NOMO-1 treated with dmso at 0.1 percent for 144 hours (cell line): ENCODE data around the gene SLC25A4.
"Not testable (repeated sequence)": the region's sequence is repeated elsewhere in the genome, so short reads cannot be mapped to it uniquely, and the experiment has no call there.

Source experiments
- DNase-seq: peaks from one replicate; lab custom pipeline; 2025; ENCODE audit not compliant: unreplicated experiment; lab: John Stamatoyannopoulos, UW

SLC25A4 gene

DNA sequence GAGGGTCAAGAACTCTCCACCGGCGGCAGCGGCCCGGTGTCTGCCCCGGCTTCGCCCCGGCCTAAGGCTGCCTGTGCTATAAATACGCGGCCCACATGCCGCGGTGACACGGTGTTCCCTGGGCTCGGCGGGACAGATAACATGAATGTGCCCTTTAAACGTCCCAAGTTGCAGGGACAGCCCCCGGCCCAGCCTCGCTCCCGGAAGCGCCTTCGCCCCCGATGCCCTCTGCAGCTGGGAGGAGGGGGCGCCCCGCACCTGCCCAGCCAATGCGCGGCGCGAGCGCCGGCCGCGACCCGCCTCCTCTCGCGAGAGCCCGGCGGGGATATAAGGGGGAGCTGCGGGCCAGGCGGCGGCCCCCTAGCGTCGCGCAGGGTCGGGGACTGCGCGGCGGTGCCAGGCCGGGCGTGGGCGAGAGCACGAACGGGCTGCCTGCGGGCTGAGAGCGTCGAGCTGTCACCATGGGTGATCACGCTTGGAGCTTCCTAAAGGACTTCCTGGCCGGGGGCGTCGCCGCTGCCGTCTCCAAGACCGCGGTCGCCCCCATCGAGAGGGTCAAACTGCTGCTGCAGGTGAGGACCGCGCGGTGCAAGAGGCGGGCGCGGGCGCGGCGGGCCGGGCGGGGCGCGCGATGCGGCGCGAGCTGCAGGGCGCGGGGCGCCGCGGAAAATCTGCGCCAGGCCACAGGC, at the start of gene SLC25A4:
SLC25A4 (plus strand) TSS at position 355 of the 689 bp plus-strand sequence; CDS start at position 462, 107 bp downstream.
- DNase-seq = peak; percentile 75

DNA sequence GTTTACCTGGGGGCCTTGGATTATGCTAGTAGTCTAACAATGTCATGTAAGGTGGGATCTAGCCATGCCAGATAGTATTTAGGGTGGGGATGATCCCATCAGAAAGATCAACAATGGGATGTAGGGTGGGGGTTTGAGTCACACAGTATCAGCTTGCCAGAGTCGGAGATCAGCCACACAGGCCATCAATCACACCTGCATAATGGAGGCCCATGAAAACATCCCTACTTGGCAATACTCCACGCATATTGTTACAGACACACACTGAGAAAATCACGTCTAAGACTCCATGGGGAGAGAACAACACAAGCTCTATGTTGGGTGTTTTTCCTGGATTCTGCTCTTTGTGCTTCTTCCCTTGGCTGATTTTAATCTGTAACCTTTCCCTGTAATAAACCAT, 49.5 kb upstream of the SLC25A4 start:
- no peak for DNase-seq

DNA sequence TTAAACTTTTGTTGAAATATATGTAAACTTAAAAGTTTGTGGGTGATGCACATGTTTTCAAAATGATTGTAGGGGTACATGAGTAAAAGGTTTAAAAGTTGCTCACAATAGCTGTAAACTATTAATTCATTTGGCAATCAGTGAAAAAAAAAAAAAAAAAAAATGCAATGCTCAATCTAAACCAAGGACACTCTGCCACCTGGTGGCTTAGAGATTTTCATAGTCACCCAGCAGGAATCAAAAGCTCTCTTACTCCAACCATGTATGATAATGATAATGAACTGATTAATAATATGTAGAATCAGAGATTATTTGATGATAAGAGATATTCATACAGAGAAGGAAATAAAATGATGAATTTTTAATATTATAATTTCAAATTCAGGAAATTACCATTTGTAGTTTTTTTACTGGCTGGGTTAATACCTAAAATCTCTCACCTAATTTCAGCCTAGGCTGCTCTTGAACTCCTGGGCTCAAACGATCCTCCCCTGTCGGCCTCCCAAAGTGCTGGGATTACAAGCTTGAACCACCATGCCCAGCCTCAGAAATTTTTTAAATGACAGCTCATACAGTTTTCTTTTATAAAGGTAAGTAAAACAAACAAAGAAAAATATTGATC, 46.9 kb upstream of the SLC25A4 start:
- peak; percentile 1 for DNase-seq

DNA sequence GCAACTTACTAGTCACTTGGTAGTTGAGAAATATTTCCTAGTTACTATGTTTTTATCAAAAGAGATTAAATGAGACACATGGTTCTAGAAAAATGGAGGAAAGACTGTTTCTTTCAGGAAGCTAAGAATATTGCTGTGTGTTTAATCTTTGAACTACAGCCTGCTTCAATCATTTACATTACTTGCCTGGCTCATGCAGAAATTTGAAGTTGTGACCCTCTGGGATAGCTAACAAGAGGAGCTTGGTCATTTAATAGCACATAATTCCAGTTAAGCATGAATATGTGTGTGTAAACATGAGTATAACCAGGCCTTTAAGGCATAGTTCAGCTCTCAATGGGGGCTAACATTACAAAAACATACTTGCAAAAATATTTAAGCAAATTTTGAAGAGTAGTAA, 44.6 kb upstream of the SLC25A4 start:
- no peak for DNase-seq

DNA sequence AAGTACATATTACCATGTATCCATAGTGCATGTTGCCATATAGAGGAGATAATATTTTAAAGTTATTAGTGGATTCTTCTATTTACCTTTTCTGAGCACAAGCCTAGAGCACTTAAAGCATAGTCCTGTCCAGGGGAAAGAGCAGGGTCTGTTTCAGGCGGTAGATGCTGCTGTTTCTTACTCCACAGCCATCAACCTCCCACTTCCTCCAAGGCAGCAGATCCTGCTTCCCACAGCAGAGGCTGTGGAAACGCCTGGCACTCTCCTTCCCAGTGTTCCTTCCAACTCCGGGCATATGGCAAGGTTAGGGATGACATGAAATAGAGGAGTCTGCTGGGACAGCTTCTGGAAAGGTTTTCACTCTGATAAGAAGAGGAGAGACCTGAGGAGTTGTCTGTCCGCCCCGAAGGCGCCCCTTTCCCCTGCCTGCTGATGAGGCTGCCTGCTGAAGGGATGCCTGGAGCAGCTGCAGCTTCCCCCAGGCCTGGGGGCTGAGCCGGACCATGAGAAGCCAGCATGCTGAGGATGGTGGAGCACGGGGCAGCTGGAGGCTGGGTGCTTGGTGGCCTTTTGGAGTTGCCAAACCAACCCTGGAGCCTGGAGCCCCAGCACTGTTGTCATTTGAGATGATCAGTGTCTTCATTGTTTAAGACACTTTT, 43.9 kb upstream of the SLC25A4 start:
- no peak for DNase-seq

DNA sequence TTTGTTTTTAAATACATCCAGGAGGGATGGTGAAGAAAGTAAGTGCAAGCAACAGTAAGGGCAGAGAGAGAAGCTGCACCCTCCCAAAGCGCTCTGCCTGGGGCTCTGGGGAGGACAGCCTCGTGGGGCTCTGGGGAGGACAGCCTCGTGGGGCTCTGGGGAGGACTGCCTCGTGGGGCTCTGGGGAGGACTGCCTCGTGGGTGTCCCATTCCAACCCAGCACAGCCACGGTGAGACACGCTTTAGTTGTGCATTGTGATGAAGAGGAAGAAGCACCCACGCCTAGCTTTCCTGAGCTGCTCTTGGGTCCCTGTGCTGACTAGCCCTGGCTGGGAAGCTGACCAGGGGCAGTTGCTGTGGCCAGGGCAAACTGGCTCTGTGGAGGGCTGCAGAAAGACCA, 43.1 kb upstream of the SLC25A4 start:
- no peak for DNase-seq

DNA sequence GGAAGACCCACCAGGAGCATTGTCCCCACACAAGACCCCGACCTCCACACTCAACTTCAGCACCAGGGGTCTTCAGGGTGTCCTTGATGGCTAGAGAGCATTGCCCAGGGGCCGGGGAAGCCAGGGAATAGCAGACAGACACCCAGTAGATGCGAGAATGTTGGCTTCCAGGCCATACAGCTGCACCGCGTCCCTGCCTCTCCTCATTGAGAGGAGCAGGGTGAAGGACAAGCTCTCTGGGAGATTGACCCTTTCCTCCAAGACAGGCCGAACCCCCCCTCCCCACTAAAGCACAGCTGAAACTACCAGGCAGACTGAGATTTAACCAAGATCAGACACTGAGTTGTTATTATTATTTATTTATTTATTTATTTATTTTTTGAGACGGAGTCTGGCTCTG, 42.6 kb upstream of the SLC25A4 start:
- DNase-seq = no peak

DNA sequence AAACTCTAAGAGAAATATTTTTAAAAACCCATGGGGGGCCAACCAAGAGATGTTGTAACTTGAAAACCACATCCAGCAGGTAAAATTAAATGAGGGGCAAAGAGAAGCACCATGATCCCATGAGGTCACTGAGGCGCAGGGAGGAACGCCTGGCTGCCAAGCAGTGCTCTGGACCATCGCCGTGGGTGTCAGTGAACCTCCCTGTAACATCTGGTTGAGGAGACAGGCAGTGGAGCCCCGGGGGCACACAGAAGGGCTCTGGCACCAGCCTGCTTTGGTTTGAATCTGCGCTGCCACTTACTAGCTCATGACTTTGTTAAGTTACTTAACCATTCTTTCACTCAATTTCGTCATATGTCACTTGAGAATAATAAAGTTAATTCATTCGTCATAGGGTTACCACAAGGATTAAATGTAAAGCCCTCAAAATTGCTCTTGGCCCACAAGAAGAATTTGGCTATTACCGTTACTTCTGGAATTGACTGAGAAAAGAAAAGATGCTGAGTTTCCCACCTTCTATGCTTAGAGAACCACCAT, 41.6 kb upstream of the SLC25A4 start:
- DNase-seq = no peak

DNA sequence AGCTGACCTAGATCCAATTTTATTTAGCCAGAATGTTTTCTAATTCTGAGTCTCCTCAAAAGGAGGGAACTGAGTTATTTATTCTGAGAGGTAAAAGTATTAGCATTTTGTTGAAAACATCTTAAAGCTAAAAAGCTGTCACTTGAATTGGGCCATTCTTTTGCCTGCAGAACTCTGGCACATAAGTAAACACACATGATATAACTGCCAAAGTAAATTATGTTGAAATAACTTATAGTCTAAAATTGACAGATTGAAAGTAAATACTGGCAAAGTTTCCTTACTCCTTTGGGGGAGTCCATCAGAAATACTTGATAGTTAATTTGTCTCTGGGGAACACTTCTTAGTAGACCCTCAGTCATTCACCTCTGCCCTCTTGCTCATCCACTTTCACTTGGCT, 38.3 kb upstream of the SLC25A4 start:
- no peak for DNase-seq

DNA sequence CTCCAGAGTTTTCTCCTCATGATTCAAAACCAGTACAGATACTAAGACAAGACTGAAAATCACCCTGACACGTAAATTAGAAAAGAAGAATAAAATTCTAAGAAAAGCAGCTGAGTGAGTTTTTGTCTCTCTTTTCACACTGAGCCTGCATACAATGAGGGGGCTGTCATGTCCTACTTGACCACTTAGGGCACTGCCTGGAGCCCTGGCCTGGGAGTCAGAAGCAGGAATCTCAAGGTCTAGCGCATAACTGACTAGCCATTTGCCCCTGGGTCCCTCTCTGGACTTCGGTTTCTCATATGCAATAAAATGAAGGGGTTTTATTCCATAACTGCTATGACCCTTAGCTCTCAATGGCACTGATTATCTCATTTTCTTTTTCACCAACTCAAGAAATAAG, 36.7 kb upstream of the SLC25A4 start:
- no peak for DNase-seq

DNA sequence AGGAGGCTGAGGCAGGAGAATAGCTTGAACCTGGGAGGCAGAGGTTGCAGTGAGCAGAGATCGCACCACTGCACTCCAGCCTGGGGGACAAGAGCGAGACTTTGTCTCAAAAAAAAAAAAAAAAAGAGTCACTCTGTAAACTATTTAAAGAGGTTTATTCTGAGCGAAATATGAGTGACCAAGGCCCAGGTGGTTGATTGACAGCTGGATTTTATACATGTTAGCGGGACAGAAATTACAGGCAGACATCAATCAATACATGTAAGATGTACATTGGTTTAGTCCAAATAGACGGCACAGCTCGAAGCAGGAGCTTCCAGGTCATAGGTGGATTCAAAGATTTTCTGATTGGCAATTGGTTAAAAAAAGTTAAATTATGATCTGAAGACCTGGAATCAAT, 35.5 kb upstream of the SLC25A4 start:
- DNase-seq = not testable (repeated sequence)

DNA sequence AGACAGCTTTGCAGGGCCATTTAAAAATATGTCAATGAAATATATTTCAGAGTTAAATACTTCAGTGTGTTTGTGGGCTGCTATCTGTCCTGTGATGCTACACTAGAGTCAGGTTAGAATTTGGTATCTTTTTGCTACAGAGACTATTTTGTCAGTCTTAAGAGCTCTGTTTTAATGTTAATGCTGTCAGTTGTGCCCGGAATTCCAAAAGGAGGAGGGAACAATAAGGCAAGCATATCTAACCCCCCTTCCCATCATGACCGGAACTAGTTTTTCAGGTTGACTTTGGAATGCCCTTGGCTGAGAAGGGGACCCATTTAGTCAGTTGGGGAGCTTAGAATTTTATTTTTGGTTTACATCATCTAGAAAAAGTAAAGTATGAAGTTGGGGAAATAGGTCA, 34.9 kb upstream of the SLC25A4 start:
- DNase-seq = no peak

DNA sequence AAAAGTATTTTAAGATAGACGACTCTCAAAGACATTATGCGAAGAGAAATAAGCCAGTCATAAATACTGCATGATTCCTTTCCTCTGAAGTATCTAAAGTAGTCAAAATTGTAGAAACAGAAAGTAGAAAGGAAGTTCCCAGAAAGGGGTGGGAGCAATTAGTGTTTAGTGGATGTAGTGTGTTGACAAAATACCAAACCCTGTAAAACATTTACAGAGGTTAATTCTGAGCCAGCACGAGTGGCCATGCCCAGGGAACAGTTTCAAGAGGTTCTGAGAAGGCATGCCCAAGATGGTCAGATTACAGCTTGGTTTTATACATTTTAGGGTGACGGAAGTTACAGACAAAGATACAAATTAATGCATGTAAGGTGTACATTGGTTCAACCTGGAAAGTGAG, 34.4 kb upstream of the SLC25A4 start:
- DNase-seq = no peak

DNA sequence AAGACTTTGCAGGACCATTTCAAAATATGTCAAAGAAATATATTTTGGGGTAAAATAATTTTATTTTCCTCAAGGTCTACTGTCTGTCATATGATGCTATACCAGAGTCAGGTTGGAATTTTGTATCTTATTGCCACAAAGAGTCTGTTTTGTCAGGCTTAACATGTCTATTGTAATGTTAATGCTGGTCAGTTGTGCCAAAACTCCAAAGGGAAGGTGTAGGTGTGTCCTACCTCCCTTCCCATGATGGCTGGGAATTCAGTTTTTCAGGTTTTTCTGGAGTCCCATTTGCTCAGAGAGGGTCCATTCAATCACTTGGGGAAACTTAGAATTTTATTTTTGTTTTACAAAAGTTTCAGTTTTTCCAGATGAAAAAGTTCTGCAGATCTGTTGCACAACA, 33.3 kb upstream of the SLC25A4 start:
- no peak for DNase-seq

DNA sequence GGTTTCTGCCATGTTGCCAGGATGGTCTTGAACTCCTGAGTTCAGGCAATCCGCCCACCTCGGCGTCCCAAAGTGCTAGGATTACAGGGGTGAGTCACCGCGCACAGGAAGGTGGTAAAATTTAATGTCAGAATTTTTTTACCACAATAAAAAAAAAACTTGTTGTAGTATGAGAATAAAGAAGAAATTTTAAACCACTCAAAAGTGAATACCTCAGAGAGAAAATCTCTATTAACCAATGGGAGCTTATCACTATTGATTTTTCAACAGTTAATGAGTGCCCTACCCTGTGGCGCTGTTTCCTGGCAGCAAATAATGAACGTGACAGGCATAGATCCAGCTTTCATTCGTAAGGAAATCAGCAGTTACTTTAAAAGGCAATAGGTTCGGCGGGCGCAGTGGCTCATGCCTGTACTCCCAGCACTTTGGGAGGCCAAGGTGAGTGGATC, 32.7 kb upstream of the SLC25A4 start:
- DNase-seq = no peak

DNA sequence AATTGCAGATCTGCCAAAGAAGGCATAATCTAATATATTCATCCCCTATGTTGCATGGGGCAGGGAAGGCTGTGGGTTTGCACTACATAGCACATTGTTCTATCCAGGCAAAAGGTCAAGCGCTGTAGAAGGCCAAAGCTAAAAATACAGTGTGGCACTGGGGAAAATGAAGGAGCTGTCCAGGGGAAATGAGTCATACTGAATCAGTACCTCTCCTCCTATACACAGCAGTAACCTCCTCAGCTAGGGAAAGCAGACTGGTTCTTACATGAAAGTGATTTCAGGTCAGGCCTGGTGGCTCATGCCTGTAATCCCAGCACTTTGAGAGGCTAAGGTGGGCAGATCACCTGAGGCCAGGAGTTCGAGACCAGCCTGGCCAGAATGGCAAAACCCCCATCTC, 31.0 kb upstream of the SLC25A4 start:
- no peak for DNase-seq

DNA sequence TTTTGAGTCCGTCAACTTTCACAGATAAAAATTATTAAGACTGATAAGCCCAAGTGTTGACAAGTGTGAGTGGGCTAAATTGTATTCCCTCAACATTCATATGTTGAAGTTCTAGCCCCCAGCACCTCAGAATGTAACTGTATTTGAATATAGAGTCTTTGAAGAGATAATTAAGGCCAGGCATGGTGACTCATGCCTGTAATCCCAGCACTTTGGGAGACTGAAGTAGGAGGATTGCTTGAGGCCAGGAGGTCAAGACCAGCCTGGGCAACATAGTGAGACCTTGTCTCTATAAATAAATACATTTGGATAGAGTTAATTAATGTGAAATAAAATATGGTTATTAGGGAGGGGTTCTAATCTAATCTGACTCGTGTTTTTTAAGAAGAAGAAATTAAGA, 29.7 kb upstream of the SLC25A4 start:
- no peak for DNase-seq

DNA sequence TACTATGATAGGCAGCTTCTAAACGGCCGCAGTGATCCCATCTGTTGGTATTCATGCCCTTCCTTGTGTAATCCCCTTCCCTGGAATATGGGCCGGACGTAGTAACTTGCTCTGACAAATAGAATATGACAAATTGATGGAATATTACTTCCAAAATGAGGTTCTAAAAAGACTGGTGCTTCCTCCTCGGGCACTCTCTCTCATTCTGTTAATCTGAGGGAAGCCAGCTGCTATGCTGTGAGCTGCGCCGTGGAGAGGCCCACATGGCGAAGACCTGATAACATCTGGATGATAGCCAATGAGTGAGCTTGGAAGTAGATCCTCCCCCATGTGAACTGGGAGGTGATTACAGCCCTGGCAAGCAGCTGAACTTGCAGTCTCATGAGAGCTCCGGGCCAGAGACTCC, 27.2 kb upstream of the SLC25A4 start:
- DNase-seq = no peak

DNA sequence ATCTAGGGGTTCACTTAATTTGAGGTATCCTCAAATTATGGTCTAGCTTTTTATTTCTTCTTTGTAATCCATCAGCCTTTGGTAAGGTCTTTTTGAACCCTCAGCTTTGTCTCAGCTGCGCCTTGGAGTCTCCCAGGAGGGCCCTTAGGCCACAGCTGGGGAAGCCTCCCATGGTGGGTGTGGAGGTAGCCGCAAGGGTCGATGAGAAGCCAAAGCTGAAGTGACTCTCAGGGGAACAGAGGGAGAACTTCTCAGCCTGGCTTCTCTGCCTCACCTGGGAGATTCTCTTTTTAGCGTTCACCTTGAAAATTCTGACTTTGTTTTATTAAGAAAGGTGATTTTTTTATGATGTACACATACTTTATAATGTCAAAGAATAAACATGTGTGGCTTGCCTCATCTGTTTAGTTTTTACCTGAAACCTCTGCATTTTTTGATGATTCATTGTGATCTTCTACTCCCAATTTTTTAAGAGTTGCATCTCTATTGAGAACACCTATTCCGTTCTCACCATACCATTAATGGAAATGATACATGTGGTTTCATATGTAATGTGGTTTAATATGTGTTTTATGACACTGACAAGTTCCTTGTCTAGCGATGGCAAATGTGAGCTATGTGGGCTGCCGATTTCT, 25.6 kb upstream of the SLC25A4 start:
- no peak for DNase-seq

DNA sequence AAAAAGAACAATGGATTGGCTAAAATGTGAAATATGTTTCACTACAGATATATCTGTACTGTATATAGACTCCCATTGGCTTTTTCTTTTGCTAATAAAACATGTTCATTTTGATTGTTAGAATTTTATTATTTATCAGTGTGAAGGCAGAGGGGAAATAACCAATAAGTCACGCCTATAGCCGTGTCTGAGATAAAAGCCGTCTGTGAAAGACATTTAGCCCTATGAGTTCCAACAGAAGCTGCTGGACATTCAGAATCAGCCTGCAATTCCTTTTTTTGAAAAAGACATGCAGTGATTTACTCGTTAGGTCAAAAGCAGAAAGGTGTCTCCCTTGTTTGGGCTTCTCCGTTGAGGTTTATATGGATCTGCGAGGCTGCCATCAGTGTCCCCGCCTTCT, 24.2 kb upstream of the SLC25A4 start:
- DNase-seq = no peak

DNA sequence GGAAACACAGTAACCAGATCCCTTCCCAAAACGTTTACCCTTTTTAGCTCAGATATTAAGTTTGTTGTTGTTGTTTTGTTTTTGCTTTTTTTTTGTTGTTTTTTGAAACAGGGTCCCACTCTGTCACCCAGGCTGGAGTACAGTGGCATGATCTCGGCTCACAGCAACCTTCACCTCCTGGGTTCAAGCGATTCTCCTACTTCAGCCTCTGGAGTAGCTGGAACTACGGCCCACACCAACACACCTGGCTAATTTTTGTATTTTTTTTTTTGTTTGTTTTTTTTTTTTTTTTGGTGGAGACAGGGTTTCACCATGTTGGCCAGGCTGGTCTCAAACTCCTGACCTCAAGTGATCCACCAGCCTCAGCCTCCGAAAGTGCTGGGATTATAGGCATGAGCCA, 23.6 kb upstream of the SLC25A4 start:
- not testable (repeated sequence) for DNase-seq
